GM06990 (cell line): ENCODE measurements around the gene NIPBL.
"Not testable (repeated sequence)": the region's sequence is repeated elsewhere in the genome, so short reads cannot be mapped to it uniquely, and the experiment has no call there.

Source experiments
- DNase-seq: peaks from one replicate; pipeline ENCODE4 v3.0.0-alpha.2; 2011; ENCODE audit not compliant: insufficient read length; ENCODE audit errors: extremely low read depth
- H3K27me3 ChIP-seq: replicated peaks from 2 replicates; pipeline ENCODE4 v1.6.0; 2011; ENCODE audit warnings: low read length; ENCODE audit not compliant: control insufficient read depth, insufficient read depth
- H3K36me3 ChIP-seq: 2 replicates; pipeline ENCODE4 v1.5.1; 2011; ENCODE audit warnings: low read length; ENCODE audit not compliant: control insufficient read depth, insufficient read depth
- H3K4me3 ChIP-seq: replicated peaks from 2 replicates; pipeline ENCODE4 v1.5.1; 2011; ENCODE audit warnings: low read depth, mild to moderate bottlenecking, control low read depth, low read length
- TF ChIP-seq, protein P1 (sequence below): IDR thresholded peaks from 2 replicates; pipeline ENCODE4 v1.5.1; 2011; ENCODE audit warnings: low read length, control low read depth, mild to moderate bottlenecking, inconsistent platforms; ENCODE audit not compliant: insufficient read depth, poor library complexity, severe bottlenecking

Gene NIPBL

DNA sequence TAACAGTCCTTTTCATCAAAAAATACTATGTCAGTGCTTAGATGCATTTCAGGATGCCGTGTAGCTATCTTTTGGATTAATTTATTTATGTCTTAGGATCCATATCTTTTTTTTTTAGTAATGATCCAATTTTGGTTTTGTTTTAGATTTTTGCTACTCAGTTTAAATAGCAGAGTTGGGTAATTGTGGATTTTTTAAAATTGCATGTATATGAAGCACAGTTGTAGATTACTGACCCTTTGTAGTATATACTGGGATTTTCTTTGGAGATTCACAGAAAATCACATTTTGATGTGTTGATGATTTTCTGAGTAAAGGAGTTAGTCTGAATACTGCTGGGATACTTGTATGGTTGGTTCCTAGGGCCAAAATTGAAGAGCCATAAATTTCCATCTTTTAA, 111.8 kb downstream of the NIPBL start:
- DNase-seq = no peak
- Histone ChIP-seq H3K4me3 (no peak overlapping the region), H3K27me3 (no peaks in the 10 kb centered on the region), H3K36me3 (no peaks in the 10 kb centered on the region; the same call in 1 of the 2 replicates)
- TF ChIP-seq, protein P1, sequence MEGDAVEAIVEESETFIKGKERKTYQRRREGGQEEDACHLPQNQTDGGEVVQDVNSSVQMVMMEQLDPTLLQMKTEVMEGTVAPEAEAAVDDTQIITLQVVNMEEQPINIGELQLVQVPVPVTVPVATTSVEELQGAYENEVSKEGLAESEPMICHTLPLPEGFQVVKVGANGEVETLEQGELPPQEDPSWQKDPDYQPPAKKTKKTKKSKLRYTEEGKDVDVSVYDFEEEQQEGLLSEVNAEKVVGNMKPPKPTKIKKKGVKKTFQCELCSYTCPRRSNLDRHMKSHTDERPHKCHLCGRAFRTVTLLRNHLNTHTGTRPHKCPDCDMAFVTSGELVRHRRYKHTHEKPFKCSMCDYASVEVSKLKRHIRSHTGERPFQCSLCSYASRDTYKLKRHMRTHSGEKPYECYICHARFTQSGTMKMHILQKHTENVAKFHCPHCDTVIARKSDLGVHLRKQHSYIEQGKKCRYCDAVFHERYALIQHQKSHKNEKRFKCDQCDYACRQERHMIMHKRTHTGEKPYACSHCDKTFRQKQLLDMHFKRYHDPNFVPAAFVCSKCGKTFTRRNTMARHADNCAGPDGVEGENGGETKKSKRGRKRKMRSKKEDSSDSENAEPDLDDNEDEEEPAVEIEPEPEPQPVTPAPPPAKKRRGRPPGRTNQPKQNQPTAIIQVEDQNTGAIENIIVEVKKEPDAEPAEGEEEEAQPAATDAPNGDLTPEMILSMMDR = no peak

DNA sequence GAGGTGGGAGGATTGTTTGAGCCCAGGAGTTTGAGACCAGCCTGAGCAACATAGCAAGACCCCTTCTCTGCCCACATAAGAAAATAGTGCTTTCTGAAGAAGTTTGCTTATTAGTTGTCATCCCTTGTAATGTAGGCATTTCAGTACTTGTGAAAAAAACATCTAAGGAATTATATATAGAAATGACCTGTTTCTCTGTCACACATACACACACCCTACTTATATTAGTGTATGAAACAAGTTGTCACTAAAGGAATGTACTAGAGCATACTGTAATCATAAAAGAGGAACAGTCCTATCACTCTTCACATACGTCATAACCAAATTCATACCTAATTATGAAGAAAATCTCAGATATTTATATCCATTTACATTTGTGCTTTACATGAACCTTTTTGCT, 122.0 kb downstream of the NIPBL start:
- DNase-seq = peak; percentile 13
- no peaks in the 10 kb centered on the region for H3K27me3 ChIP-seq
- H3K36me3 ChIP-seq = no peaks in the 10 kb centered on the region
- TF ChIP-seq, protein P1 = no peak
- H3K4me3 ChIP-seq = no peak overlapping the region

DNA sequence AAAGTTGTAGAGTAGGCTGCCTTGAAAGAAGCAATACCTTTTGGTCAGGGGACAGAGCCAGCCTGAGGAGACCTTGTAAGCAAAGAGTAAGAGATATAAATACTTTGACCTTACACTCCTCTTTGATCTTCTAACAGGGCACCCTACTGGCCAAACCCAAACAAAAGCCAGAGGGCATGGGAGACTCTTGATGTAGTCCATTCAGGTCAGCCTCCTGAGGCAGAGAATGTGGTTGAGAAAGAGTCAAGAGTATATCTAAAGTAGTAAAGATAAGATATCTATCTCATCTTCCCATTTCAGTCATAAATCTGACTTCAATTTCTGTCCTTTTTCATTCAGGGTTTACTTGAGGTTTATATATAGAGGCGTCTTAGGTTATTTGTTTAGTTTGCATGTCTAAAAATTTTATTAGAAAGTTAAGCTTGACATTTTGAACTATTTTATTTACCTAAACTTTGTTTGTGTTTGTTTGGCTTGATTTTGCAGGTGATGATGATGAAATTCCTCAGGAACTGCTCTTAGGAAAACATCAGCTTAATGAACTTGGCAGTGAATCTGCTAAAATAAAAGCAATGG, 125.7 kb downstream of the NIPBL start:
- Histone ChIP-seq H3K4me3 (no peak overlapping the region), H3K36me3 (peaks cover 2% of the 10 kb centered on the region), H3K27me3 (no peaks in the 10 kb centered on the region)
- TF ChIP-seq, protein P1 = no peak
- DNase-seq = no peak

DNA sequence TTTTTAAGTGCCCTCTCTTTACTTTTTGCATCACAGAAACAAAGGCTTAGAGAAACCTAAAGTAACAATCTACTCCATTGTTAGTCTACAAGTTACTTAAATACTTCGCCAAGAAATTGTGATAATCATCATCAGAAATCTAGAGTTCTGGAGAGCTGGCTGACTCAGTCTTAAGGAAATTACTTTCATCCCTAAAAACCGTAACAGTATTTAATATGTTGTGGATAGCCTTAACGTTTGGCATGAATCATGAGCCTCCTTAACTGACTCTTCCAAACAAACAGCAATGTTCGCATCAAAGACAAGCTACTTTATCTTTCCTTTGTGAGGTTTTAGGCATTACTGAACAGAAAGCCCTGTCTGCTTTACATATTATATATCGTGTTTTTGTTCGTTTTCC, 128.7 kb downstream of the NIPBL start:
- Histone ChIP-seq H3K36me3 (peaks cover 4% of the 10 kb centered on the region), H3K27me3 (no peaks in the 10 kb centered on the region), H3K4me3 (no peak overlapping the region)
- TF ChIP-seq, protein P1 = no peak
- no peak for DNase-seq

DNA sequence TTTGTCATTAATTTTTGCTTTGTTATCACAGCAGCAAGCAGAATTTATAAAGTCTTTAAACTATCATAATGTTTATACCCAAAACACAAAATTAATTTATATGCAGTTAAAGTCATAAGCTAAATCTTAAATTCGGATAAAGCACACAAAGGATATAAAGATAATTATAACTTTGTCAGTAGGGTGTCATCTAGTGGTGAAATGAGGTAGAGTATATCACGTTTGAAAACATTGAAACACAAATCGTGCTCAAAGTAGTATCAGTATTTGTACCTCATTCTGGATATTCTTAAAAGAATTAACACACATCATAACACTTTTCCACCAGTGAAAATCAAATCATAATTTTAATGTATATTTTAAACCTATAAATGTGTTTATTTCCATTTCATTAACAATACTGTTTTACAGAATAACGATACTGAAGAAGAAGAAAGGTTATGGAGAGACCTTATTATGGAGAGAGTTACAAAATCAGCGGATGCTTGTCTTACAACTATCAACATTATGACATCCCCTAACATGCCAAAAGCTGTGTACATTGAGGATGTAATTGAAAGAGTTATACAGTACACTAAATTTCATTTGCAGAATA, 129.5 kb downstream of the NIPBL start:
- H3K27me3 ChIP-seq = no peaks in the 10 kb centered on the region
- no peak for DNase-seq
- H3K36me3 ChIP-seq = peaks cover 4% of the 10 kb centered on the region
- TF ChIP-seq, protein P1 = peak; percentile 63
- no peak overlapping the region for H3K4me3 ChIP-seq

DNA sequence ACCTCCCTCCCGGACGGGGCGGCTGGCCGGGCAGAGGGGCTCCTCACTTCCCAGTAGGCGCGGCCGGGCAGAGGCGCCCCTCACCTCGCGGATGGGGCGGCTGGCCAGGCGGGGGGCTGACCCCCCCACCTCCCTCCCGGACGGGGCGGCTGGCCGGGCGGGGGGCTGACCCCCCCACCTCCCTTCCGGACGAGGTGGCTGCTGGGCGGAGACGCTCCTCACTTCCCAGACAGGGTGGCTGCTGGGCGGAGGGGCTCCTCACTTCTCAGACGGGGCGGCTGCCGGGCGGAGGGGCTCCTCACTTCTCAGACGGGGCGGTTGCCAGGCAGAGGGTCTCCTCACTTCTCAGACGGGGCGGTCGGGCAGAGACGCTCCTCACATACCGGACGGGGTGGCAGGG, 136.6 kb downstream of the NIPBL start:
- not testable (repeated sequence) for H3K27me3 ChIP-seq, DNase-seq, H3K4me3 ChIP-seq, H3K36me3 ChIP-seq
